GM12872 (cell line): ENCODE results near the gene CEP170B.

Source experiments
- CTCF ChIP-seq: IDR thresholded peaks from 3 replicates; pipeline ENCODE4 v1.5.1; 2011; ENCODE audit warnings: low read depth, mild to moderate bottlenecking, low read length, moderate library complexity; ENCODE audit not compliant: insufficient read depth

The CEP170B gene

GRCh38 chr14:104865081-104865630 is at the start of gene CEP170B:
Gene CEP170B, plus strand, starts transcription at chr14:104865268. Its CDS starts 3,183 bp downstream, at chr14:104868451.
- TF ChIP-seq CTCF: no peak

GRCh38 chr14:104816616-104816884 is 48.5 kb upstream of the CEP170B start:
- TF ChIP-seq CTCF: no peak

- no peak for TF ChIP-seq CTCF
Observed at GRCh38 chr14:104817930-104818713, 46.9 kb upstream of the CEP170B start.

- no peak for TF ChIP-seq CTCF
Observed at GRCh38 chr14:104818714-104819161, 46.3 kb upstream of the CEP170B start.

GRCh38 chr14:104819361-104819781 is 45.7 kb upstream of the CEP170B start:
- no peak for TF ChIP-seq CTCF

GRCh38 chr14:104820669-104821228 is 44.3 kb upstream of the CEP170B start:
- no peak for TF ChIP-seq CTCF

- TF ChIP-seq CTCF: no peak
Observed at GRCh38 chr14:104821229-104821945, 43.7 kb upstream of the CEP170B start.
